Neural crest cell (in vitro differentiated cells): ENCODE measurements around the gene INHBB. TPM values are rescaled to one million over a fixed set of nuclear protein-coding genes. Genes with fewer than 3 reads are reported as not detected.

ENCODE experiments used
- DNase-seq: peaks from one replicate; pipeline ENCODE4 v3.0.0; 2021; ENCODE audit warnings: low read depth, mixed read lengths, low spot score
- H3K27ac Mint-ChIP-seq: one replicate; pipeline ENCODE4 v1.8.0; 2021; ENCODE audit warnings: mild to moderate bottlenecking, mixed read lengths; ENCODE audit not compliant: unreplicated experiment
- H3K27me3 Mint-ChIP-seq: 2 replicates; pipeline ENCODE4 v1.8.0; 2021; ENCODE audit warnings: low read depth, mild to moderate bottlenecking, mixed read lengths
- H3K36me3 Mint-ChIP-seq: 2 replicates; pipeline ENCODE4 v1.8.0; 2021; ENCODE audit warnings: low read depth, mild to moderate bottlenecking, mixed read lengths
- H3K4me1 Mint-ChIP-seq: 2 replicates; pipeline ENCODE4 v1.8.0; 2021; ENCODE audit warnings: mixed read lengths
- H3K4me3 Mint-ChIP-seq: one replicate; pipeline ENCODE4 v1.8.0; 2021; ENCODE audit warnings: mild to moderate bottlenecking, mixed read lengths
- H3K9me3 Mint-ChIP-seq: 2 replicates; pipeline ENCODE4 v1.8.0; 2021; ENCODE audit warnings: mixed read lengths
- total RNA-seq: library from RNA; stranded (reverse); gene quantifications from 2 replicates; pipeline ENCODE4 v1.2.1, GENCODE V29; 2021
- TF ChIP-seq, protein P1 (sequence below): fragments of 200-600 bp; sonication (generic); conservative IDR thresholded peaks from 2 replicates; pipeline ENCODE4 v1.5.0; 2021; ENCODE audit warnings: antibody characterized with exemption, mild to moderate bottlenecking

Gene INHBB
- total RNA-seq, 1 donor from 2014 or later, result 0.49 TPM

DNA sequence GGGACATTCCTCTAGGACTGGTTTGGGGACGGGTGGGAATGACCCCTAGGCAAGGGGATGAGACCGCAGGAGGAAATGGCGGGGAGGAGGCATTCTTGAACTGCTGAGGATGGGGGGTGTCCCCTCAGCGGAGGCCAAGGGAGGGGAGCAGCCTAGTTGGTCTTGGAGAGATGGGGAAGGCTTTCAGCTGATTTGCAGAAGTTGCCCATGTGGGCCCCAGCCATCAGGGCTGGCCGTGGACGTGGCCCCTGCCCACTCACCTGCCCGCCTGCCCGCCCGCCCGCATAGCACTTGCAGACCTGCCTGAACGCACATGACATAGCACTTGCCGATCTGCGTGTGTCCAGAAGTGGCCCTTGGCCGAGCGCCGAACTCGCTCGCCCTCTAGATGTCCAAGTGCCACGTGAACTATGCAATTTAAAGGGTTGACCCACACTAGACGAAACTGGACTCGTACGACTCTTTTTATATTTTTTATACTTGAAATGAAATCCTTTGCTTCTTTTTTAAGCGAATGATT, 4.9 kb downstream of the INHBB start:
- Mint-ChIP-seq H3K4me1 (peaks cover 38% of the 10 kb centered on the region), H3K36me3 (no peaks in the 10 kb centered on the region), H3K27ac (no peak overlapping the region), H3K9me3 (no peaks in the 10 kb centered on the region), H3K27me3 (peaks cover 59% of the 10 kb centered on the region), H3K4me3 (no peak overlapping the region)
- no peak for DNase-seq
- TF ChIP-seq, protein P1, sequence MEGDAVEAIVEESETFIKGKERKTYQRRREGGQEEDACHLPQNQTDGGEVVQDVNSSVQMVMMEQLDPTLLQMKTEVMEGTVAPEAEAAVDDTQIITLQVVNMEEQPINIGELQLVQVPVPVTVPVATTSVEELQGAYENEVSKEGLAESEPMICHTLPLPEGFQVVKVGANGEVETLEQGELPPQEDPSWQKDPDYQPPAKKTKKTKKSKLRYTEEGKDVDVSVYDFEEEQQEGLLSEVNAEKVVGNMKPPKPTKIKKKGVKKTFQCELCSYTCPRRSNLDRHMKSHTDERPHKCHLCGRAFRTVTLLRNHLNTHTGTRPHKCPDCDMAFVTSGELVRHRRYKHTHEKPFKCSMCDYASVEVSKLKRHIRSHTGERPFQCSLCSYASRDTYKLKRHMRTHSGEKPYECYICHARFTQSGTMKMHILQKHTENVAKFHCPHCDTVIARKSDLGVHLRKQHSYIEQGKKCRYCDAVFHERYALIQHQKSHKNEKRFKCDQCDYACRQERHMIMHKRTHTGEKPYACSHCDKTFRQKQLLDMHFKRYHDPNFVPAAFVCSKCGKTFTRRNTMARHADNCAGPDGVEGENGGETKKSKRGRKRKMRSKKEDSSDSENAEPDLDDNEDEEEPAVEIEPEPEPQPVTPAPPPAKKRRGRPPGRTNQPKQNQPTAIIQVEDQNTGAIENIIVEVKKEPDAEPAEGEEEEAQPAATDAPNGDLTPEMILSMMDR, result no peak

DNA sequence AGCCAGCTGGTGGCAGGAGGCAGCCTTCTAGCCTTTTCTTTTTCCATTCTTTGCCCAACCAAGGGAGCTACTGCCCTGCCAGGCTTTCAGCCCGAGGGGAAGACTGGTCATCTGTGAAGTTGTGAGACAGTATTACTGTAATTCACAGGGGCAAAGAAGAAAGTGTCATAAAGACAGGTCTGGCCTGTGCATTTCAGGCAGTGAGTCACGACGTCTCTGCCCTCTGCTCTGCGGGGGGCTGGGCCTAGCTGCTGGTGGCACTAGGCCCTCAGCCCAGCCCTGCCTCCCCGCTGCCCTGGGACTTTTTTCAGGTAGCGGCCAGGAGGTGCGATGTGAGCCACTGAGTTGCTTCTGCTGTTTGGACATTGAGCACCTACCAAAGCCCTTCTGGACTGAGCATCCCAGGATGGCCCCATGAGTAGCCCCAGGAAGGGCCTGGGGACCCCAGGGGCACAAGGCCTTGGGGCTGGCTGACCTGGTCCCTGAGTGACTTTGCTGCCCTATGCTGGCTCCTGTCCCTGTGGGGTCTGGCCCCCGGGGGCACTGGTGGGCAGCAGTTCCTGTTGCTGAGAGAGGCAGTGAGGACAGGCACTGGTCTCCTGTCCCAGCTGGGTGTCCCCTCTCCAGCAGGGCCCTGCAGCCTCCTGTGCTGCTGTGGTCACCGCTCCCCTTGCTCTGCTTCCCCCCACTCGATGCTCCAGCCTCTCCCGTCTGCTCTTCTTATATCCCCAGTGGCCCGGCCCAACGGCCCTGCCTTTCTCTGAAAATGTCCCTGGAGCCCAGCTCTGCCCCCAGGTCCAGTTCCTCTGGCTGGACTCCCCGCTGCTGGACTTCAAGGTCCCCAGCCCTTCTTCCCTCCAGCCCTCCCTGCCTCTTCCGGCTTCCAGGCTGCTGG, 7.0 kb downstream of the INHBB start:
- no peak for DNase-seq
- Mint-ChIP-seq H3K36me3 (no peaks in the 10 kb centered on the region), H3K4me1 (peaks cover 25% of the 10 kb centered on the region), H3K27me3 (peaks cover 48% of the 10 kb centered on the region), H3K27ac (no peak overlapping the region), H3K9me3 (no peaks in the 10 kb centered on the region), H3K4me3 (no peak overlapping the region)
- TF ChIP-seq, protein P1, result no peak

DNA sequence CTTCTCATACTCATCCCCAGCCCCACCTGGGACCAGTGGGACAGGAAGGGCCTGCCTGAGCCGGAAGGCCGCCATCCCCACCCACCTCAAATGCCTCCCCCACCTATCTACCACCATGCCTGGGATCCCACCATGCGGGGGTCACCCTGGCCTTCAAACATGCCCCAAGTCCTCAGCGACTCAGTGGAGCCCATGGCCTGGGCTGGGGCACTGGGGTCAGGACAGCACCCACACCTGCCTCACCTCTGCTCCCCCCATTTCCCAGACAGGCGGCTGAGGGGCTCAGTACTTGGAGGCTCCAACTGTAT, 7.6 kb downstream of the INHBB start:
- TF ChIP-seq, protein P1, result no peak
- Mint-ChIP-seq H3K36me3 (no peaks in the 10 kb centered on the region), H3K4me1 (peaks cover 19% of the 10 kb centered on the region)

DNA sequence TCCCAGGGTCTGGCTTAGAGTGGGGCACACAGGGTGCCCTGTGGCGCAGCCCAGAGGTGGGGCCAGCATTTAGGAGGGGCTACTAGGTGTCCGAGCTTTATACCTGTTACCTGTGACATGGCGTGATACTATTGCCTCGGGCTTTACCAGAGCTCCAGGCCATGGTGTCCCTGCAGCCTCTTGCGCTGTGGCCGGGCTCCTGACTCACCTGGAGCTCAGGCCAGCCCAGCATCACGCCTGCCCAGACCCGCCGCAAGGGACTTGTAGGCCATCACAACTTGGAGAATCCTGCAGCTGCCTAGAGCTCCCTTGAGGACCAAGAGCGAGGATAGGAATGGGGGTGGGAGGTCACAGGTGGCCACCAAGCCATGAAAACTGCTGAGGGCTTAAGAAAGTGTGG, 8.0 kb downstream of the INHBB start:
- peaks cover 15% of the 10 kb centered on the region for H3K4me1 Mint-ChIP-seq
- TF ChIP-seq, protein P1, result no peak
- DNase-seq, result no peak
- no peaks in the 10 kb centered on the region for H3K36me3 Mint-ChIP-seq
- H3K27me3 Mint-ChIP-seq, result peaks cover 39% of the 10 kb centered on the region
- no peaks in the 10 kb centered on the region for H3K9me3 Mint-ChIP-seq
- H3K4me3 Mint-ChIP-seq, result no peak overlapping the region
- no peak overlapping the region for H3K27ac Mint-ChIP-seq

More for the DNA sequence above, 7.6 kb downstream of the INHBB start:
- no peaks in the 10 kb centered on the region for H3K9me3 Mint-ChIP-seq
- H3K27me3 Mint-ChIP-seq, result peaks cover 43% of the 10 kb centered on the region
- no peak for DNase-seq
- no peak overlapping the region for H3K27ac Mint-ChIP-seq
- no peak overlapping the region for H3K4me3 Mint-ChIP-seq

DNA sequence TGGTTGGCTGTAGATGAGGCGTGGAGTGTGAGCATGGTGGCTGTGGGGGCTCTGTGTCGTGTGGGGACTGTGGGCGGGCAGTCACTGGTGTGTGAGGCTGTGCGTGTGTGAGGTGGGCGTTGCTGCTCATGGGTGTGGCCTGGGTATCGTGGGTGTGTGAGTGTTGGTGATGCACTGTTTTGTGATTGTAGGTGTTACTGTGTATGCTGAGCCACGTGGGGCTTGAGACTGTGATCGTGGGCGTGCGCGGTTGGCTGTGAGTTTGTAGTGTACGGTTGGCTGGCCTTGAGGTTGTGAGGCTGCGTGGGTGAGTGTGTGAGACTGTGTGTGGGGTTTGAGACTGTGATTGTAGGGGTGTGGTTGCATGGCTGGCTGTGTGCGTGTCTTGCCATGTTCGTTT, 8.5 kb downstream of the INHBB start:
- H3K9me3 Mint-ChIP-seq, result no peaks in the 10 kb centered on the region
- H3K27me3 Mint-ChIP-seq, result peaks cover 36% of the 10 kb centered on the region
- no peaks in the 10 kb centered on the region for H3K36me3 Mint-ChIP-seq
- H3K27ac Mint-ChIP-seq, result no peak overlapping the region
- DNase-seq, result no peak
- H3K4me1 Mint-ChIP-seq, result peaks cover 13% of the 10 kb centered on the region
- TF ChIP-seq, protein P1, result no peak
- H3K4me3 Mint-ChIP-seq, result no peak overlapping the region
